Skeletal muscle satellite cell (primary cell): ENCODE data around the gene TFAP2D.
A peak's percentile ranks its signal among the peaks of the same experiment; 100 is the strongest.

Experiments used
- H3K27me3 ChIP-seq: 2 replicates; pipeline ENCODE4 v1.7.0; 2013; ENCODE audit warnings: low read length; ENCODE audit not compliant: control insufficient read depth, insufficient read depth
- H3K36me3 ChIP-seq: 2 replicates; pipeline ENCODE4 v1.7.0; 2013; ENCODE audit warnings: mild to moderate bottlenecking, control low read depth, low read length; ENCODE audit not compliant: insufficient read depth
- H3K4me1 ChIP-seq: 2 replicates; pipeline ENCODE4 v1.7.0; 2013; ENCODE audit warnings: low read length; ENCODE audit not compliant: control insufficient read depth, insufficient read depth
- H3K4me2 ChIP-seq: 2 replicates; pipeline ENCODE4 v1.7.0; 2013; ENCODE audit warnings: mild to moderate bottlenecking, low read length
- H3K4me3 ChIP-seq: 2 replicates; pipeline ENCODE4 v1.7.0; 2013; ENCODE audit warnings: low read length
- H3K9ac ChIP-seq: 2 replicates; pipeline ENCODE4 v1.7.0; 2013; ENCODE audit warnings: mild to moderate bottlenecking, low read depth, low read length, moderate library complexity
- H3K9me3 ChIP-seq: replicated peaks from 2 replicates; pipeline ENCODE4 v1.7.0; 2013; ENCODE audit warnings: mild to moderate bottlenecking, control low read depth, low read length

Gene TFAP2D

DNA sequence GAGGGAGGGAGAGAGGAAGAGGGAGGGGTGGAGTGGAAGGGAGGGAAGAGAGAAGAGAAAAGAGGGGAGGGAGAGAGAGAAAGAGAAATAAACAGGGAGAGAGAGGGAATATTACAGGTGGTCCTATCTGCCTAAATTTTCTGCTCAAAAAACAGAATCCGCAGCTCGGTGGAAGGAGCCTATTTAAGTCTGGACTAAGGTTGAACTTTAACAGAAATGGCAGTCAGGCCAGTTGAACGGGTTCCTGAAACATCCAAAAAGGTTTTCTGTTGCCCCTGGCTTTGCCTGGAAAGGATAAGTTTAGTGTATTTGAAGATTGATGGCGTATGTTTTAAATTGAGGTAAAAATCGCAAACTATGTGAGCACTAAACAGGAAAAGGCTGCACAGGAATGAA lies 107.5 kb downstream of the TFAP2D start:
- no peaks in the 10 kb centered on the region for H3K9me3 ChIP-seq
- peak overlapping the region; percentile 47 for H3K4me3 ChIP-seq
- H3K4me1 ChIP-seq = peaks cover 10% of the 10 kb centered on the region
- H3K27me3 ChIP-seq = peaks cover 48% of the 10 kb centered on the region
- H3K4me2 ChIP-seq = no peak overlapping the region
- H3K9ac ChIP-seq = peak overlapping the region; percentile 58
- H3K36me3 ChIP-seq = no peaks in the 10 kb centered on the region

DNA sequence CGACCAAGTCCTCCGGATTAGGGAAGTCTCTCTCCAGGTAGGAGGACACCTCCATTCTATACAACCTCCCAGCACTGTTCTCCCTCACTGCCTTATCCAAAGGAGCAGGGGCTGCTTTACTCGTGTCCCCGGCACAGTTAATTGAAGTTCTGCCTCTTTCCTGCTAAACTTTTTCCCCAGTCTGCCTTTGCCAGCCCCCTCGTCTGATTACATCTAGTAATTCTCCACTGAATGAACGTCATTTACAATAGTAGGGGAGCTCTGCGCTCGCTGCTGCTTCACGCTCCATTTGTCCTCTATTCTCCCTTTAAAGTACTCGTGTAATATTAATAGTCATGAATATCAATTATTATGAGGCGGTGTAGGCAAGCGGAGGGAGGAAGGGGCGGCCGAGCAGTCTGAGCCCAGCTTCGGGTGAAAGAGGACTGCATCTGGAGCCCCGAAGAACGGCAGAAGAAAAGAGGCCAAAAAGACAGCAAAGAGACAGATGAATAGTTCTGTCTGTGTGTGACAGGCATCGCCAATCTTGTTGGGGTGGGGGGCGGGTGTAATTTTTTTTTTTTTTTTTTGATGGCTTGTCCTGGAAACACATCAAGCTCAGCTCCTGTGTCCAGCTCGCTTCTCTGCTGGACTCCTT lies 108.2 kb downstream of the TFAP2D start:
- Histone ChIP-seq H3K9ac (no peak overlapping the region), H3K27me3 (peaks cover 50% of the 10 kb centered on the region), H3K4me2 (peak overlapping the region; percentile 6), H3K4me1 (peaks cover 10% of the 10 kb centered on the region), H3K36me3 (no peaks in the 10 kb centered on the region), H3K9me3 (no peaks in the 10 kb centered on the region), H3K4me3 (no peak overlapping the region)

DNA sequence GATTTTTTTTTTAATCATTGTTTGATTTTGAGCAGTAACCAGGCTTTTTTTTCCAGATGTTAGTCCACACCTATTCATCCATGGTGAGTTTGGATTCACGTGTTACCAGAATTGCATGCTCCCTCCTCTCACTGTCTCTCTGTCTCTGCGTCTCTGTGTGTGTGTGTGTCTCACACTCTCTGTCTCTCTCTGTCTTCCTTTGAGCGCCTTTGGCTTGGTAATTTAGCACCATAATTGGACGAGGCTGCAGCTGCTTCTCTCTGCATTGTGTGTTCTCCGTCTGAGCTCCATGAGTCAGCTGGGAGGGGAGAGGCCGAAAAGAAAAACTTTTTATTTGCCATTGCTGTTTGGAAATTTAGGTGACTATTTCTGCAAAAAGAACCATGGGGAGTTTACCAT lies 108.8 kb downstream of the TFAP2D start:
- H3K4me2 ChIP-seq = no peak overlapping the region
- peak overlapping the region; percentile 9 for H3K4me3 ChIP-seq
- peaks cover 12% of the 10 kb centered on the region for H3K4me1 ChIP-seq
- H3K27me3 ChIP-seq = peaks cover 51% of the 10 kb centered on the region
- no peaks in the 10 kb centered on the region for H3K9me3 ChIP-seq
- H3K36me3 ChIP-seq = no peaks in the 10 kb centered on the region
- no peak overlapping the region for H3K9ac ChIP-seq
